Neutrophil (primary cell): Measurements from ENCODE around the gene ZNF407.

Source experiments
- H3K27ac ChIP-seq: fragments of 200-600 bp; sonication (generic); 2 replicates; pipeline ENCODE4 v1.5.1; 2016; ENCODE audit warnings: mild to moderate bottlenecking, moderate library complexity
- H3K27me3 ChIP-seq: fragments of 200-600 bp; sonication (generic); 2 replicates; pipeline ENCODE4 v1.6.0; 2016; ENCODE audit warnings: mild to moderate bottlenecking
- H3K36me3 ChIP-seq: fragments of 200-600 bp; sonication (generic); 2 replicates; pipeline ENCODE4 v1.5.1; 2017
- H3K4me1 ChIP-seq, 2 experiments: fragments of 200-600 bp in 1 of 2; sonication (generic) in 1 of 2; 1 replicate in 1 of 2; 2 replicates in 1 of 2; pipeline versions ENCODE4 v1.5.1 to v1.6.1; 2013 to 2016; ENCODE audit warnings: low read depth in 1 of 2, low read length in 1 of 2, mild to moderate bottlenecking in 1 of 2, moderate library complexity in 1 of 2; ENCODE audit not compliant: control insufficient read depth in 1 of 2, insufficient read depth in 1 of 2
- H3K4me3 ChIP-seq, 2 experiments: fragments of 200-600 bp in 1 of 2; sonication (generic) in 1 of 2; 1 replicate in 1 of 2; 2 replicates in 1 of 2; pipeline ENCODE4 v1.5.1; 2013 to 2016; ENCODE audit warnings: low read depth in 1 of 2, low read length in 1 of 2, mild to moderate bottlenecking in 1 of 2, moderate library complexity in 1 of 2
- H3K9me3 ChIP-seq: fragments of 200-600 bp; sonication (generic); 2 replicates; pipeline ENCODE4 v1.5.1; 2016
- TF ChIP-seq, protein P1 (sequence below): fragments of 200-600 bp; sonication (generic); IDR thresholded peaks from 2 replicates; pipeline ENCODE4 v1.5.1; 2016; ENCODE audit warnings: antibody characterized with exemption

Gene ZNF407

GRCh38 chr18:75068682-75069435, 471.2 kb downstream of the ZNF407 start:
- Histone ChIP-seq H3K27ac (peak overlapping the region; percentile 93), H3K36me3 (peaks cover 9% of the 10 kb centered on the region), H3K4me3 (no peak overlapping the region), H3K4me1 (peaks cover 41 to 46% of the 10 kb centered on the region in 2 experiments), H3K27me3 (no peaks in the 10 kb centered on the region), H3K9me3 (no peaks in the 10 kb centered on the region)
- TF ChIP-seq, protein P1, sequence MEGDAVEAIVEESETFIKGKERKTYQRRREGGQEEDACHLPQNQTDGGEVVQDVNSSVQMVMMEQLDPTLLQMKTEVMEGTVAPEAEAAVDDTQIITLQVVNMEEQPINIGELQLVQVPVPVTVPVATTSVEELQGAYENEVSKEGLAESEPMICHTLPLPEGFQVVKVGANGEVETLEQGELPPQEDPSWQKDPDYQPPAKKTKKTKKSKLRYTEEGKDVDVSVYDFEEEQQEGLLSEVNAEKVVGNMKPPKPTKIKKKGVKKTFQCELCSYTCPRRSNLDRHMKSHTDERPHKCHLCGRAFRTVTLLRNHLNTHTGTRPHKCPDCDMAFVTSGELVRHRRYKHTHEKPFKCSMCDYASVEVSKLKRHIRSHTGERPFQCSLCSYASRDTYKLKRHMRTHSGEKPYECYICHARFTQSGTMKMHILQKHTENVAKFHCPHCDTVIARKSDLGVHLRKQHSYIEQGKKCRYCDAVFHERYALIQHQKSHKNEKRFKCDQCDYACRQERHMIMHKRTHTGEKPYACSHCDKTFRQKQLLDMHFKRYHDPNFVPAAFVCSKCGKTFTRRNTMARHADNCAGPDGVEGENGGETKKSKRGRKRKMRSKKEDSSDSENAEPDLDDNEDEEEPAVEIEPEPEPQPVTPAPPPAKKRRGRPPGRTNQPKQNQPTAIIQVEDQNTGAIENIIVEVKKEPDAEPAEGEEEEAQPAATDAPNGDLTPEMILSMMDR = no peak

DNA sequence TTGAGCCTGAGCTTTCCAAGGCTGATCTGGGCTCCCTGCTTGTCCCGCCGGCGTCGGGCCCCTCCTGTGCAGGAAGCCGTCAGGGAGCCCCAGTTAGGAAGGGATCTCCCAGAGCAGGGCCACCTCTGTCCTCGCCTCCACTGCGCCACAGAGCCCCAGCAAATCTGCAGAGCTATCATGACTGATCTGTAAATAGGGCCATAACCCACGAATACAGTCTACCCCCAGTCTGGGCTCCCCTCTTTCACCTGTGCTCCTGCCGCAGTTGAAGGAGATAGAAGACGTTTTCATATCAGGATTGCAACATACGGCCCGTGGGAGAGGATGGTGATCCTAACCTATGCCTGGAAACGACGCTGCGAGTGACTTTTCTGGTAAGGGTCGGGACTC, 472.6 kb downstream of the ZNF407 start:
- no peaks in the 10 kb centered on the region for H3K27me3 ChIP-seq
- H3K9me3 ChIP-seq = no peaks in the 10 kb centered on the region
- TF ChIP-seq, protein P1 = no peak
- H3K27ac ChIP-seq = peak overlapping the region; percentile 93
- no peaks in the 10 kb centered on the region for H3K36me3 ChIP-seq
- peak overlapping the region; percentile 55 to 67 for H3K4me3 ChIP-seq
- H3K4me1 ChIP-seq = peaks cover 41 to 46% of the 10 kb centered on the region in 2 experiments

GRCh38 chr18:75070625-75071483, 473.2 kb downstream of the ZNF407 start:
- no peaks in the 10 kb centered on the region for H3K9me3 ChIP-seq
- H3K27me3 ChIP-seq = no peaks in the 10 kb centered on the region
- H3K4me3 ChIP-seq = peak overlapping the region; percentile 55 to 67
- peaks cover 41 to 46% of the 10 kb centered on the region in 2 experiments for H3K4me1 ChIP-seq
- no peaks in the 10 kb centered on the region for H3K36me3 ChIP-seq
- TF ChIP-seq, protein P1 = no peak
- H3K27ac ChIP-seq = peak overlapping the region; percentile 93

- Histone ChIP-seq H3K4me1 (peaks cover 39 to 45% of the 10 kb centered on the region in 2 experiments), H3K36me3 (no peaks in the 10 kb centered on the region), H3K9me3 (no peaks in the 10 kb centered on the region), H3K4me3 (peak overlapping the region; percentile 55 to 67), H3K27ac (peak overlapping the region; percentile 93), H3K27me3 (no peaks in the 10 kb centered on the region)
- TF ChIP-seq, protein P1 = no peak
Observed at GRCh38 chr18:75071484-75071785, 473.8 kb downstream of the ZNF407 start.

- Histone ChIP-seq H3K9me3 (no peaks in the 10 kb centered on the region), H3K27me3 (no peaks in the 10 kb centered on the region), H3K36me3 (no peaks in the 10 kb centered on the region), H3K4me1 (peaks cover 33 to 39% of the 10 kb centered on the region in 2 experiments), H3K27ac (peak overlapping the region; percentile 93), H3K4me3 (peak overlapping the region; percentile 55 to 67)
- TF ChIP-seq, protein P1 = no peak
Observed at GRCh38 chr18:75071866-75072671, 474.4 kb downstream of the ZNF407 start.
